Astrocyte (in vitro differentiated cells and primary cell): ENCODE results near the gene CAPRIN1. TPM values are rescaled to one million over a fixed set of nuclear protein-coding genes. Genes with fewer than 3 reads are reported as not detected.
A peak's percentile ranks its signal among the peaks of the same experiment; 100 is the strongest.

ENCODE experiments used
- DNase-seq: peaks from one replicate; pipeline ENCODE4 v3.0.0-alpha.2; 2010; ENCODE audit warnings: low read depth
- FAIRE-seq: peaks from 2 replicates; lab custom pipeline; 2011; peaks lifted over from hg19 to GRCh38; lab: Jason Lieb, UNC
- H2AFZ ChIP-seq: 2 replicates; pipeline ENCODE4 v1.6.0; 2012; ENCODE audit warnings: low read depth, low read length, inconsistent platforms
- H3K27ac ChIP-seq: 2 replicates; pipeline ENCODE4 v1.5.1; 2011; ENCODE audit warnings: low read depth, low read length, inconsistent platforms
- H3K27me3 ChIP-seq: 2 replicates; pipeline ENCODE4 v1.6.0; 2011; ENCODE audit warnings: low read length, inconsistent platforms; ENCODE audit not compliant: insufficient read depth
- H3K36me3 ChIP-seq: 2 replicates; pipeline ENCODE4 v1.5.1; 2011; ENCODE audit warnings: low read length, inconsistent platforms; ENCODE audit not compliant: insufficient read depth
- H3K4me1 ChIP-seq: 2 replicates; pipeline ENCODE4 v1.5.1; 2011; ENCODE audit warnings: low read length, inconsistent platforms; ENCODE audit not compliant: insufficient read depth
- H3K4me2 ChIP-seq: 2 replicates; pipeline ENCODE4 v1.6.0; 2012; ENCODE audit warnings: low read length, inconsistent platforms
- H3K4me3 ChIP-seq: 2 replicates; pipeline ENCODE4 v1.5.1; 2011; ENCODE audit warnings: low read depth, mild to moderate bottlenecking, low read length, inconsistent platforms; ENCODE audit not compliant: insufficient read depth
- H3K79me2 ChIP-seq: 2 replicates; pipeline ENCODE4 v1.6.0; 2012; ENCODE audit warnings: mild to moderate bottlenecking, low read length, inconsistent platforms; ENCODE audit not compliant: insufficient read depth
- H3K9ac ChIP-seq: 2 replicates; pipeline ENCODE4 v1.6.0; 2012; ENCODE audit warnings: mild to moderate bottlenecking, low read length, inconsistent platforms
- H3K9me3 ChIP-seq: 2 replicates; pipeline ENCODE4 v1.5.1; 2012; ENCODE audit warnings: low read depth, mild to moderate bottlenecking, low read length, inconsistent platforms; ENCODE audit not compliant: insufficient read depth
- H4K20me1 ChIP-seq: 2 replicates; pipeline ENCODE4 v1.6.0; 2012; ENCODE audit warnings: low read length, inconsistent platforms; ENCODE audit not compliant: insufficient read depth
- H3K27ac Mint-ChIP-seq: one replicate; pipeline ENCODE4 v1.8.0; 2021; ENCODE audit warnings: mild to moderate bottlenecking, mixed read lengths; ENCODE audit not compliant: unreplicated experiment
- H3K27me3 Mint-ChIP-seq: one replicate; pipeline ENCODE4 v1.8.0; 2021; ENCODE audit warnings: low read depth, mixed read lengths; ENCODE audit not compliant: unreplicated experiment
- H3K36me3 Mint-ChIP-seq: one replicate; pipeline ENCODE4 v1.8.0; 2021; ENCODE audit warnings: low read depth, mixed read lengths; ENCODE audit not compliant: unreplicated experiment
- H3K4me1 Mint-ChIP-seq: one replicate; pipeline ENCODE4 v1.8.0; 2021; ENCODE audit warnings: low read depth, mixed read lengths; ENCODE audit not compliant: unreplicated experiment
- H3K4me3 Mint-ChIP-seq: one replicate; pipeline ENCODE4 v1.8.0; 2021; ENCODE audit warnings: mild to moderate bottlenecking, moderate library complexity, mixed read lengths; ENCODE audit not compliant: unreplicated experiment
- H3K9me3 Mint-ChIP-seq: one replicate; pipeline ENCODE4 v1.8.0; 2021; ENCODE audit warnings: mild to moderate bottlenecking, mixed read lengths; ENCODE audit not compliant: unreplicated experiment
- EZH2 ChIP-seq: IDR thresholded peaks from 2 replicates; pipeline ENCODE4 v1.6.1; 2012; ENCODE audit warnings: mild to moderate bottlenecking, low read length, inconsistent platforms; ENCODE audit not compliant: insufficient read depth
- total RNA-seq: library from RNA; stranded (reverse); gene quantifications from 2 replicates; pipeline ENCODE4 v1.2.1, GENCODE V29; 2021
- TF ChIP-seq, protein P1 (sequence below): IDR thresholded peaks from 2 replicates; pipeline ENCODE4 v1.5.1; 2011; ENCODE audit warnings: low read depth, mild to moderate bottlenecking, inconsistent platforms, low read length, moderate library complexity; ENCODE audit not compliant: insufficient read depth

CAPRIN1 gene
- total RNA-seq, 1 donor from 2014 or later = 309 TPM

DNA sequence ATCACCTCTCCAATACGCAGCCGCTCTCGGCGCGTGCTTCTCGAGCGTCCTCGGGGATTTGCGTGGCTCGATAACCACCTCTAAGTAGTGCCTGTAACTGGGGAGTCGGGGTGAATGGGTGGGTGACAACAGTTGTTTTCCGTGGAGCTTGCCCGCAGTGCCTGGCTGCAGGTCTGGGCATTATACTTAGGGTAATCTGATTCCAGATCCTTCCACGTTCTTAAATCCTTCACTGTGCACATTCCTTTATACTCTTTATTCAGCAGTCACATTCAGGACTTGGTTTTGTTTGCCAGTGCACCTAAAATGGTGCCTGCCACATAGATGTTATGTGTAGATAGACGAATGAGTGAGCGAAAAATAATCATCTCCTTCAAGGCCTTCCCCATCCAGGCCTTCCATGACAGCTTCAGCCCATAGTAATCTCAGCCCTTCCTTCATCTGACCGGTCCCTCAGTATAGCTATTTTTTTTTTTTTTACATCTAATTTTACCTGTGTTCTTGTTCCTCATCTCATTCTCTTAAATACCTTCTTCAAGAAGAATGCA lies 54.5 kb downstream of the CAPRIN1 start:
- Histone ChIP-seq H3K9ac (peak overlapping the region; percentile 95), H3K9me3 (no peaks in the 10 kb centered on the region), H3K4me1 (peaks cover 16% of the 10 kb centered on the region), H3K27me3 (no peaks in the 10 kb centered on the region), H4K20me1 (peaks cover 10% of the 10 kb centered on the region), H3K4me3 (peak overlapping the region; percentile 96), H3K27ac (peak overlapping the region; percentile 92), H3K4me2 (peak overlapping the region; percentile 87), H2AFZ (peak overlapping the region; percentile 62), H3K79me2 (peaks cover 44% of the 10 kb centered on the region), H3K36me3 (peaks cover 34% of the 10 kb centered on the region)
- H3K9me3 Mint-ChIP-seq = no peaks in the 10 kb centered on the region
- peak overlapping the region; percentile 96 for H3K4me3 Mint-ChIP-seq
- DNase-seq (peak; percentile 22), FAIRE-seq (no peak)
- no peaks in the 10 kb centered on the region for H3K27me3 Mint-ChIP-seq
- H3K36me3 Mint-ChIP-seq = peaks cover 13% of the 10 kb centered on the region
- peak overlapping the region; percentile 99 for H3K27ac Mint-ChIP-seq
- no peak for TF ChIP-seq EZH2
- TF ChIP-seq, protein P1, sequence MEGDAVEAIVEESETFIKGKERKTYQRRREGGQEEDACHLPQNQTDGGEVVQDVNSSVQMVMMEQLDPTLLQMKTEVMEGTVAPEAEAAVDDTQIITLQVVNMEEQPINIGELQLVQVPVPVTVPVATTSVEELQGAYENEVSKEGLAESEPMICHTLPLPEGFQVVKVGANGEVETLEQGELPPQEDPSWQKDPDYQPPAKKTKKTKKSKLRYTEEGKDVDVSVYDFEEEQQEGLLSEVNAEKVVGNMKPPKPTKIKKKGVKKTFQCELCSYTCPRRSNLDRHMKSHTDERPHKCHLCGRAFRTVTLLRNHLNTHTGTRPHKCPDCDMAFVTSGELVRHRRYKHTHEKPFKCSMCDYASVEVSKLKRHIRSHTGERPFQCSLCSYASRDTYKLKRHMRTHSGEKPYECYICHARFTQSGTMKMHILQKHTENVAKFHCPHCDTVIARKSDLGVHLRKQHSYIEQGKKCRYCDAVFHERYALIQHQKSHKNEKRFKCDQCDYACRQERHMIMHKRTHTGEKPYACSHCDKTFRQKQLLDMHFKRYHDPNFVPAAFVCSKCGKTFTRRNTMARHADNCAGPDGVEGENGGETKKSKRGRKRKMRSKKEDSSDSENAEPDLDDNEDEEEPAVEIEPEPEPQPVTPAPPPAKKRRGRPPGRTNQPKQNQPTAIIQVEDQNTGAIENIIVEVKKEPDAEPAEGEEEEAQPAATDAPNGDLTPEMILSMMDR = no peak
- peaks cover 10% of the 10 kb centered on the region for H3K4me1 Mint-ChIP-seq

DNA sequence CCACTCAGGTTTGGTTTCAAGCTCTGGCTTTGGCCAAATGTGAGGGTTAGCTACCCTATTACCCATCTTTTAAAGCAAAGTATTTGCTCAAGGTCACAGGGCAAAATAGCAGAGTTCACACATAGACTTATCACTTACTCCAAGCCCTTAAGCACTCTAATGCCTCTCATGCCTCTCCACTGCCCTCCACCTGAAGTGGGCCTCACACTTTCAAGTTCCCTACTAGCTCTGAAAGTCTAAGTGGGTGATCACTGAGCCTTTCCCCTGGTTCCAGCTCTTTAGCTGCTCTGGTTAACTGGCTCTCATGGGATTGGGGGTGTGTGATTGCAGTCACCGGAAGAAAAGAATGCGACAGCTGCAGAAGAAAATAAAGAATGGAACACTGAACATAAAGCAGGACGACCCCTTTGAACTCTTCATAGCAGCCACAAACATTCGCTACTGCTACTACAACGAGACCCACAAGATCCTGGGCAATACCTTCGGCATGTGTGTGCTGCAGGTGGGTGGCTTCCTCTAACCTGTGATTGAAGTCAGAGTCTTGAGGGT lies 60.3 kb downstream of the CAPRIN1 start:
- Histone ChIP-seq H4K20me1 (peaks cover 11% of the 10 kb centered on the region), H3K4me3 (no peak overlapping the region), H3K27me3 (no peaks in the 10 kb centered on the region), H3K36me3 (peaks cover 59% of the 10 kb centered on the region), H3K9me3 (no peaks in the 10 kb centered on the region), H3K27ac (no peak overlapping the region), H2AFZ (no peak overlapping the region), H3K4me2 (no peak overlapping the region), H3K4me1 (peaks cover 5% of the 10 kb centered on the region), H3K79me2 (peaks cover 36% of the 10 kb centered on the region), H3K9ac (no peak overlapping the region)
- H3K9me3 Mint-ChIP-seq = no peaks in the 10 kb centered on the region
- no peak overlapping the region for H3K4me3 Mint-ChIP-seq
- H3K36me3 Mint-ChIP-seq = peaks cover 24% of the 10 kb centered on the region
- FAIRE-seq = no peak
- no peak for TF ChIP-seq EZH2
- peaks cover 3% of the 10 kb centered on the region for H3K4me1 Mint-ChIP-seq
- no peaks in the 10 kb centered on the region for H3K27me3 Mint-ChIP-seq
- no peak overlapping the region for H3K27ac Mint-ChIP-seq
- no peak for DNase-seq

DNA sequence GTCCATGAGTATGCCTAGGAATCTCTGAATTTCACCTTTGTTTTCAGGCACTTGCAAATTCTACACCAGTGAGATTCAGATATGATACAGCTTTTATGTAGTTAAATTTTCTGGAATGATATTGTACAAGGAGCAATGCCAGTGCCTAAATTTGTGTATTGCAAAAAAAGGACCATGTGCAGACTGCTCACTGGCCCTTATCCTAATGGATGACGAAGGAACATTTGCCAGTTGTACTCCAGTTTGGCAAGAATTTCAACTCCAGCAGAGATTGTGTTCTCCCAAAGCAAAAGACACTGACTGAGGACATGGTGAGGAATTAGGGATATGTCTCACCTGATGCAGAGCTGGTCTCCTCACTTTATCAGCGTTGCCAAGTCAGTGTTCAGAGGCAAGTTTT lies 62.5 kb downstream of the CAPRIN1 start:
- FAIRE-seq = peak; percentile 41
- Histone ChIP-seq H4K20me1 (peaks cover 17% of the 10 kb centered on the region), H3K9me3 (no peaks in the 10 kb centered on the region), H3K4me3 (no peak overlapping the region), H3K27me3 (no peaks in the 10 kb centered on the region), H3K9ac (no peak overlapping the region), H2AFZ (no peak overlapping the region), H3K4me1 (no peaks in the 10 kb centered on the region), H3K4me2 (no peak overlapping the region), H3K27ac (no peak overlapping the region), H3K36me3 (peaks cover 75% of the 10 kb centered on the region), H3K79me2 (peaks cover 14% of the 10 kb centered on the region)
- no peak for DNase-seq
- Mint-ChIP-seq H3K27ac (no peak overlapping the region), H3K4me3 (no peak overlapping the region), H3K4me1 (peaks cover 3% of the 10 kb centered on the region), H3K36me3 (peaks cover 26% of the 10 kb centered on the region), H3K9me3 (no peaks in the 10 kb centered on the region), H3K27me3 (no peaks in the 10 kb centered on the region)
- TF ChIP-seq EZH2 = no peak
- TF ChIP-seq, protein P1 = no peak
